Cardiac fibroblast (primary cell): ENCODE measurements around the gene ZDHHC9.

Experiments
- DNase-seq, 2 donors: peaks; one replicate each; pipeline versions ENCODE4 v3.0.0 to v3.0.0-alpha.2; 2010; ENCODE audit warnings: low read depth in 2 of 2
- H3K4me3 ChIP-seq, 2 donors: replicated peaks in 1 of 2; 1 replicate in 1 of 2; 2 replicates in 1 of 2; pipeline ENCODE4 v1.5.1; 2011; ENCODE audit warnings: low read depth in 2 of 2, low read length in 2 of 2, mild to moderate bottlenecking in 2 of 2, moderate library complexity in 1 of 2
- TF ChIP-seq, protein P1 (sequence below): IDR thresholded peaks from one replicate; pipeline ENCODE4 v1.5.1; 2011; ENCODE audit warnings: low read depth, mild to moderate bottlenecking, low read length, inconsistent platforms

Gene ZDHHC9

DNA sequence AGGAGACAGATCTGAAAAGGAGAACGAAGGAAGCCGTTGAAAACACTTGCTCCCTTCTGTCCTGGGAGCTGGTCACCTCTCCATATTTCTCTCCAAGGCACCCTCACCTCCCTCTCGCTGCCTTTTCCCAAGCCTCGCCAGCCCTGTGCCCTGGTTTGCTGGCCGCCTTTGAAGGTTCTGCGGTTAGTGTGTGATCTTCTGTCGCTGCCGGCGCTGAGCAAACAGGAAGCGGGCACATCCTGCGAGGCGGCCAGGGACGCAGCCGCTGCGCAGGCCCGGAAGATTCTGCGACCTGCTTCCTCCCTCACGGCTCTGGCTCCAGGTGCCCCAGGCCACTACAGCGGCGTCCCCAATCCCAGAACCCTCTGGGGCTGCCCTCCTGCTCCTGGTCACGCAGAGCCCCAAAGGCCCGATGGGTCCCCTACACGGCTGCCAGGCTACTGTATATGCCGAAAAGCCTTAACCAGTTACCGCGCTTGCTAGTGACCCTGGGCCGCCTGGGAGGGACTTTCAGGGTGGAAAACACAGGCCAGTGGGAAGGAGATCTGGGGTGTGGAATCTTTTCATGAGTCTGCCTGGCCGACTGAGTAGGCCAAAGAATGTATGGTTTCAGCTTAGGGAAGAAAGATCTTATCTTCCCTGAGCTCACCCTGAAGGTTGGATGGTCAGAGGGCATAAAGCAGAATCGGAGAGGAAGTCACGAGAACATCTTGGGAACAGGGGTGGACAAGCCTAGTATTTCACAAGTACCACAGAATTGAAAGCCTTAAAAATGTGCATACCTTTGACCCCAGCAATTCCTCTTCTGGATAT lies 66.3 kb downstream of the ZDHHC9 start:
- H3K4me3 ChIP-seq: no peak overlapping the region
- TF ChIP-seq, protein P1, sequence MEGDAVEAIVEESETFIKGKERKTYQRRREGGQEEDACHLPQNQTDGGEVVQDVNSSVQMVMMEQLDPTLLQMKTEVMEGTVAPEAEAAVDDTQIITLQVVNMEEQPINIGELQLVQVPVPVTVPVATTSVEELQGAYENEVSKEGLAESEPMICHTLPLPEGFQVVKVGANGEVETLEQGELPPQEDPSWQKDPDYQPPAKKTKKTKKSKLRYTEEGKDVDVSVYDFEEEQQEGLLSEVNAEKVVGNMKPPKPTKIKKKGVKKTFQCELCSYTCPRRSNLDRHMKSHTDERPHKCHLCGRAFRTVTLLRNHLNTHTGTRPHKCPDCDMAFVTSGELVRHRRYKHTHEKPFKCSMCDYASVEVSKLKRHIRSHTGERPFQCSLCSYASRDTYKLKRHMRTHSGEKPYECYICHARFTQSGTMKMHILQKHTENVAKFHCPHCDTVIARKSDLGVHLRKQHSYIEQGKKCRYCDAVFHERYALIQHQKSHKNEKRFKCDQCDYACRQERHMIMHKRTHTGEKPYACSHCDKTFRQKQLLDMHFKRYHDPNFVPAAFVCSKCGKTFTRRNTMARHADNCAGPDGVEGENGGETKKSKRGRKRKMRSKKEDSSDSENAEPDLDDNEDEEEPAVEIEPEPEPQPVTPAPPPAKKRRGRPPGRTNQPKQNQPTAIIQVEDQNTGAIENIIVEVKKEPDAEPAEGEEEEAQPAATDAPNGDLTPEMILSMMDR: no peak
- no peak for DNase-seq

DNA sequence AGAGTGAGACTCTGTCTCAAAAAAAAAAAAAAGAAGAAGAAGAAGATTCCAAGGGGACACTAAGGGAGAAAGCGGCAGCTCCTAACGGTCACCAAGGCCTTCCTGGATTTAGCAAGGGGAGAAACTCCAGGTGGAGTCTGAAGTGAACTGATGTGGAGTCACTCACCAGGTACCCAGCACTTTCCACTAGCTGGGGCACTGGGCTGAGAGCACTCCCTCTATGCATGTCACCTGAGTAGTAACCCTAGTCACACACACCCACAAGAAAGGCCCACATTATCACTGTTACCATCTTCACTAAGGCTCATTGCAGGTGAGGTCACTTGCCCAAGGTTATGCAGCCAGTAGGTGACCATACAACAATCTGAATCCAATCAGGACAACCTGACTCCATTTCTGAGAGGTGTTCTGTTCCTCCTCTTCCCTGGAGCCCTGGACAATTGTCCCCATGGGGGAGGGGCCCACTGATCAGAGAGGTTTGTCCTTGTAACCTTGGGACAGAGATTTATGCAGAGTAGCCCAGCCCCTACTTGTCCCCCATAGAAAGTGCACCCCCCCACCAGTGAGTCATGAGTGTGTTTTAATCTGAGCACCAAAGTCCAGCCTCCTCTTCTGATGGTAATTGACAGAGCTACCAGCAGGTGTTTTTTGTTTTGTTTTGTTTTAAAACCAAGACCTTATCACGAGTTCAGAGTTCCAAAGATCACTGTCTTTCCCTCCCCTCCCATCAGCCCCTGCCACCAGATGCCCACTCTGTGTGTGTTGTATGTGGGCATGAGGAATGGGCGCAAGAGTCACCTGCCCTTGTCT lies 69.8 kb downstream of the ZDHHC9 start:
- no peak overlapping the region for H3K4me3 ChIP-seq
- TF ChIP-seq, protein P1: no peak
- DNase-seq: no peak

DNA sequence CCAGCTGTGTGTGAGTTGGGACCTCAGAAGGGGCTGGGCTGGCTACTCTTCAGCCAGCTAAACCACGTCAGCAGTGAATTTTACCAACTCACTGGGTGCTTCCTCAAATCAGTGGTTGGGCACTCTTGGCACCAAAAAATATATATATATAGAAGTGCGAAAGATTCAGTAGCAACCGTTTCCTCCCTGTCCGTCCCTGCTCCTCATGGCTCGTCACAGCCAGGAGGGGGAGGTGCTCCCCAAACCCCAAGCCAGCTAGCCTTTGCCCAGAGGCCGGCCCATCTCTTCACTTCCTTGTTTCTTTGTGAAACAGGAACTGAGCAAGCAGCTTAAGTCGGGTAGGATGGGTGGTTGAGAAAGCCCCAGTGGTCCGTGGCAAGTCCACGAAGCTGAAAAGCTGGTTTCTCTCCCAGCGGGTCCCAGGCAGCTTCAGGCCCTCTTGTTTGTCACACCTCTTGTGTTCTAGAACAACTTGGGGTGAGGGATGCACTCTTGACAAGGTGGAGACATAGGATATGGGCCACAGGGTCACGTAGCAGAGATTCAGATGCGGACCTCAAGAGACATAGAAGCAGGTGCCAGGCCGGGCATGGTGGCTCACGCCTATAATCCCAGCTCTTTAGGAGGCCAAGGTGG lies 70.8 kb downstream of the ZDHHC9 start:
- TF ChIP-seq, protein P1: no peak
- no peak overlapping the region for H3K4me3 ChIP-seq
- DNase-seq: no peak

DNA sequence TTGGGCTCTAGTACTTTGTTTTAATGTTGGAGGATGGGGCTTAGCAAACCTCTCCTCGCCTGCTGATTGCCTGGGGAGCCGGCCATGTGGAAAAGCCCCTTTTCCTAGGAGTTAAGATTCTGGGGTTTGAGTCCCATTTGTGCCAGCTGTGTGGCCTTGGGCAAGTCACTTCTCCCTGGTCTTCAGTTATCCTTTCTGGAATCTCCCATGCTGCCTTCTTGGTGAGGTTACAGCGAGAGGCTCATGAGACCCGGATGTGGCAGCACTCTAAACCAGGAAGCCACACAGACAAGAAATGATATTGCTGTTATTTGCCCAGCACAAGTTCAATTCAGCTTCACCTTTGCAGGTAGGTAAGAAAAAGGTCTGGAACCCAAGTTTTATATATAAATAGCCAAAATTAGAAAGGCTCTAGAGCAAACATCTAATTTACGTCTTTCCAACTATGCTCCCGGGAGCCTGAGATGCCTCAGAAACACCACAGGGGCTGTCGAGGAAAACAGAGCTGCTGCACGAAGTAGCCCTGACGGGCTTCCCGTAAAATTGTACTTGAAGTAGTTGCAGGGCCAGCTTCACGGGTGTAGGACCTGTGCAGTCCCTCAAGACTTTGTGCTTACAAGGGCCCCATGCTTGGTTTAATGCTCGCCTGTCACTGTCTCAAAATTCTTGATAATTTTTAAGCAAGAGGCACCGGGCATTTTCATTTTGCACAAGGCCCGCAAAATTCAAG lies 72.3 kb downstream of the ZDHHC9 start:
- H3K4me3 ChIP-seq: no peak overlapping the region
- no peak for DNase-seq
- TF ChIP-seq, protein P1: no peak

DNA sequence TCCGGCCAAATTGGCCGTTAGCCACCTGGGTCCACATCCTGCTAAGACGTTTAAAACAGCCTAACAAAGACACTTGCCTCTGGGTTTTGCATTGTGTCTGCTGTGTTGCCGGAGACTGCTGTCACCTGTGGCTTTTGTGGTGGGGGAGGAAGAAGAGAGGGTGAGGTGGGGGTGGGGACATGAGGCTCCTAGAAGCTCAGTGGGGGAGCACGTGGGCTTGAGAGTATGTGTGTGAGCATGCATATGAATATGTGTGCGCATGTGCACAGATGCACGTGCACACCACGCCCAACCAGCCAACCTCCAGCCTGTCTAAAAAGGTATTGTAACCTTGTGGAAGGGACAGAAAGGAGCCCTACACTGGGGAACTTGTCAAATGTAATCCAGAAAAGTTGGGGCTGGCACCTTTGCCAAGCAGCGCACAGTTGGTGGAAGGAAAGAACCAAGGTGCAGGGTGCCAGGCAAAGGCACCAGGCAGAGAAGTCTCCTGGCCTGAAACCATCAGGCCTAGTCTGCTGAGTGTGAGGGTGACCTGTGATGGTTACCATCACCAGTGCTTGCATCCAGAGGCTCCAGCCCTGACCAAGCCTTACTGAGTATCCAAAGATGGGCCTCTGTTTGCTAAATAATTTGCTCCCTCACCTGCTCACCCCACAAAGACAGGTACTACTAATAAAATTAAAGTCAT lies 74.1 kb downstream of the ZDHHC9 start:
- no peak overlapping the region for H3K4me3 ChIP-seq
- TF ChIP-seq, protein P1: no peak
- DNase-seq: no peak
